GM20000 (cell line): ENCODE data around the gene ACBD6.

Source experiments
- DNase-seq: peaks from one replicate; pipeline ENCODE4 v3.0.0; 2012; ENCODE audit warnings: low spot score
- CTCF ChIP-seq: IDR thresholded peaks from 2 replicates; pipeline ENCODE4 v1.5.1; 2012; ENCODE audit warnings: mild to moderate bottlenecking, control low read depth; ENCODE audit errors: extremely low read depth, missing control alignments

ACBD6 gene

GRCh38 chr1:180271272-180272255 lies 230.8 kb downstream of the ACBD6 start:
- TF ChIP-seq CTCF: no peak
- no peak for DNase-seq

- DNase-seq: no peak
- no peak for TF ChIP-seq CTCF
These were observed 231.7 kb downstream of the ACBD6 start for GRCh38 chr1:180270530-180271271.

- peak; percentile 4 for TF ChIP-seq CTCF
- no peak for DNase-seq
These were observed 232.5 kb downstream of the ACBD6 start for GRCh38 chr1:180269645-180270529.

GRCh38 chr1:180268556-180269075 lies 233.8 kb downstream of the ACBD6 start:
- DNase-seq: no peak
- no peak for TF ChIP-seq CTCF

- no peak for TF ChIP-seq CTCF
- no peak for DNase-seq
These were observed 234.4 kb downstream of the ACBD6 start for GRCh38 chr1:180267761-180268555.

GRCh38 chr1:180267211-180267561 lies 235.2 kb downstream of the ACBD6 start:
- no peak for TF ChIP-seq CTCF
- DNase-seq: no peak
